GM19467 (cell line): Measurements from ENCODE around the gene CLEC4F.
"Not testable (repeated sequence)": the region's sequence is repeated elsewhere in the genome, so short reads cannot be mapped to it uniquely, and the experiment has no call there.

Source experiments
- ATAC-seq: cut with Tn5 transposase; IDR thresholded peaks from one replicate; pipeline ENCODE4 v1.9.1; 2021; ENCODE audit warnings: mild to moderate bottlenecking, moderate library complexity; ENCODE audit not compliant: unreplicated experiment

The CLEC4F gene

DNA sequence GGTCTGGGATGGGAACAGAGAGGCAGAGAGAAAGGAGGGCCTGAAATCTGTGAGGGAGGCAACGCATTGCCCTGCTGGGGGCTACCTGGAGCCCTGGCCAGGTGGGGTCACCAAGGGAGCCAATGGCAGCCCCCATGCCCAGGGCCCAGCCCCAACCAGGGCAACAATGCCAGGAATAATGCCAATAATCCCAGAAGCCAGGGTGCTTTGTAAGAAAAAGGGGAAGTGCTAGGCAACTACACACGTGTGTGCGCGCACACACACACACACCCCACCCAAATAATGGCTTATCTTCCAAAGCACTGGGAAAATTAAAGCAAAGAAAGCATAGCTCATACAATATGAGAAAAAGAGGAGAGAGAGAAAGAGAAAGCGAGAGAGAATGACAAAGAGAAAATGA lies 7.0 kb upstream of the CLEC4F start:
- ATAC-seq, result no peak

DNA sequence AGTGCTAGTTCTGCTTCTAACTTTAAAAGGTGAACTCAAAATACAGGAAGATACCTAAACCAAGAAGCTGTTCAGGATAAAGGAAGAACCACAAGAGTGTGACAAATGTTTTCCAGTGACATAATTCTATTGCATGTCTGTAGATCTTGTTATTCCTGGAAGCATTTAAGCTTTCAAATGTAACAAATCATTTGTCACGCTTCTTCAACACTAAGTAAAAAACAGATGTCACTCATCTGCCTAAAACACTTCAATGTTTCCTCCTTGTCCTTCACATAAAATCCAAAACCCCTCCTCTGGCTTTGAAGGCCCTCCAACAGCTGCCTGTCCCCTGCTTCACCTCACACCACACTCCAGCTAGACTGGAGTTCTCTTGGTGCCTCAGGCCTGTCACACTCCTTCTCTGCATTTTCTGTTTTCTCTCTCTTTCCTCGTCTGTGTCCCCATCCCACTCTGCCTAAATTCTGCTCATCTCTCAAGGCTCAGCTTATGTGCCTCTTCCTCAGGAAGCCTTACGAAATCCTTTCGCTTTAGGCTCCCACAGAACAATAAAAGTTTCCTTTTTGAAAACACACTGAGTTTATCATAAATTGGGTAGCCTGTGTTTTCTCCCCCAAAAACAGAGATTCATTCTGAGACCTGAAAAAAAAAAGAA lies 6.4 kb upstream of the CLEC4F start:
- no peak for ATAC-seq

DNA sequence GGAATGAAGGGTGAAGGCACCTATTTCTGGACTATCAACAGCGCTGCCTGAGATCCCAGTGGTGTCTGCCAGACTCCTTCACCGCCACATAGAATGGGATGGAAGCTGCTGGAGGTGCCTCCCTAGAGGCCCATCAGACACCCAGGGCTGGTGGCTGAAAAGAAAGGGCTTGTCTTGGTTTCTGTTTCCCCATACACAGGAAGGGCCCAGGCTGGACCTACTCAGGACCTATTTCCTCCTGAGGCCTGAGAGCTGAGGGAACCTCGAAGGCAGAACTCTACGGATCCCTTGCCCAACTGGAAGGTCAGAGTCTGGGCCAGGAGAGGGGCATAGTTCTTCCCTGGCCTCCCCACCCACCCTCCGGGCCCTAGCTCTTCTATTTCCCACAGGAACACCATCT lies 2.9 kb upstream of the CLEC4F start:
- no peak for ATAC-seq

DNA sequence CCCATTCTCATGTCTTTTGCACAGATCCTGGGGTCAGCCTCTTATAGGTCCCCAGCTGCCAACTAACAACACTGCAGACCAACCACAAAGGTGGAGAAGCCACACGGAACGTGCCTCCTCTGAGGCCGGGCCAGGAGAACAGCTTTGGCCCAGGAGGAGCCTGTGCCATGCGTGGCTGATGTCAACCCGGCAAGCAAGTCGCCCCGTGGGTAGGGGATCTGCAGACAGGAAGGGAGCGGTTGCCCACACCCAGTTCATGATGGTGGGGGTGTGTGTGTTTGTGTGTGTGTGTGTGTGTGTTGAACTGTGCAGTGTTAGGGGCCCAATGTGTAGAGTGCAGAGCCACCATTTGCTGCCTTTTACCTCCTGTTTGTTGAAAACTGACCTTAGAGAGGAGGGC lies 2.4 kb upstream of the CLEC4F start:
- ATAC-seq, result no peak

DNA sequence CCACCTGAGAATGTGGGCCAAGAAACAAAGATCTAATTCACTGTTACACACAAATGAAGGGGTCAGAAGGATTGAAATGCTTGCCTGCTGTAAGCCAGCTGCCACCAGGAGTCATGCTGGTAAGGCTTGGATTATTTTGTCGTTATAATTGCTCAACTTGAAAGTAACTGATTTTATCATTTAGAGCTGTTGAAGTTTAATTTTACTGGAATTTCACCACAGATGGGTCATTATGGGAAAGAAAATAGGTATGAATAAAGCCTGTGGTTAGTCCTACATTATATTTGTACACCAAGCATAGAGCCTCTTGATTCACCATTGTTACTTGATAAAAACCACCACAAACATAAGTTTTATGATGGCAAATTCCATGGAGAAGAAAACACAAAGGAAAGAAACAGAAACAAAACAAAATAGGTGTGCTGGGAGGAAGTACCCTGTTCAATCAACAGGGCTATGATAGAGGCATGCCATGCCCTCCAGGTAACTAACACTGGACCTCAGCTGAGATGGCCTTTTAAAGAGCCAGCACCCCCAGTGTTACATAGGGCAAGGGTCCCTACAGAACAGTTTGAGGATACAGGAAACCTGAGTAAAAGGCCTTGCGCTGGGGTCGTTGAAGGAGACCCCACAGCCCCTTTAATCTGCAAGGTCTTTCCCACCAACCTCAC lies 3.0 kb downstream of the CLEC4F start:
- no peak for ATAC-seq

DNA sequence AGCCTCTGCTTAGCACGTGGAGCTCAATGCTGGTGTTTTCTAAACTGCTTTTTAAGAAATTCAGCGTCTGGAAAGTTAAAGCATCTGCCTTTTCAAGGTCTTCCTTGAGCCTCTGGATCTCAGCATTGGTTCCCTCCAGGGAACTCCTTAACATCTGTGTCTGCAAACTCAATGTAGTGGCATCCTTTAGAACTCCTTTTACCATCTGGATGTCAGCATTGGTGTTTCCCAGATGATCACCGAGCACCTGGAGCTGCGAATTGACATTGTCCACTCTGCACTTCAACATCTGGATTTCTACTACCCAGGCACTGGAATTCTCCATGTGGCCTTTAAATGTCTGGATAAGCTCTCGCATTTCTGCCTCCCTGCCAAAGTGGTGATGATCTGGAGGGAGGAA lies 3.7 kb downstream of the CLEC4F start:
- ATAC-seq, result no peak

DNA sequence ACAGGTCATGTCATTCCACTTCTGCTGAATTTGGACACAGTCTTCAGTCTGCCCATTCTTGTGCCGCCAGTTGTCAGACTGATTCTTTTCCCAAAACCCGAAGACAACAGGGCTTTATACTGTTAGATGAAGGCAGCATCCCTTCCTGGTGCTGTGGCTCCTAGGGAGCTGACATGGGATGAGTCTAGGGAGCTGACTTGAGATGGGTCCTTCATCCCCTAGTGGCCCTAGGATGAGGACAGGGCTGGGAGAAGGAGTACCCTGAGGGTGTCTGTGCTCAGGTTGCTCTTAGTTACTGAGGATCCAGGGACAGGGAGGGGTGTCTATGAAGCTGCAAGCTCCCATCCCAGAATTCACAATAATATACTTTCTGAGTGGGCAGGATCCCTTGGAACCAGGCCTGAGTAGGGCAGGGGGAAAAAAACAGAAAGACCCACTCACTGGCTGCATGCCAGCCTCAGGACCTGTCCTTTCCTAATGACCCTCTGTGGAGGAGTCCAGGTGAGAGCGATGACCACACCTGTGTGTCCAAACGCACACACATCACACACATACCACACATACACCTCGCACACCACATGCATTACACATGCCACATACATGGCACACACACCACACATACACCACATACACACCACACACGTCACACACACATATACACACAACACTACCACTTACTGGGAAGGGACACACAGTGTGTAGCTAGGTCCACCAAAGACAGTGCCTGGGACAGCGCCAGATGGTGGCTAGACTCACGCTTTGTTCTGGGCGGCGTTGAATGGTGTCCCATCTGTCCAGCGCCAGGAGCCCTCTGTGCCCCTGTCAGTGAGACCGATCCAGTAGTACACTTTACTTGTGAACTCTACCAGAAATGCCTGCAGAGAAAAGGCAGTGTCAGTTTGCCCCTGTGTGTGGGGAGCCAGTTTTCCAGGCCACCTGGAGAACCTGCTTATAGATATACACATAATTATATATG lies 11.1 kb downstream of the CLEC4F start:
- no peak for ATAC-seq

DNA sequence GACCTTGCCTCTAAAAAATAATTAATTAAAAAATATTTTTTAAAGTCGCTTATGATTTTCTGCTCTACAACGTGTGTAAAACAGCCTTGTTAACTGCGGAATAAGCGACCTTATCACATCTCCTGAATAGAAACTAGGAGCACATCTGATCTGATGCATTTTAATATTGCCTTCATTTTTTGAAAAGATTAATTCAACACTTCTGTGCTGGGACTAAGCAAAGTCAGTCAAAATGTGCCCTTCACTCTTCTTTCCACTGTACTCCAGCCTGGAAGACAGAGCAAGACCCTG lies 12.6 kb downstream of the CLEC4F start:
- ATAC-seq, result no peak

DNA sequence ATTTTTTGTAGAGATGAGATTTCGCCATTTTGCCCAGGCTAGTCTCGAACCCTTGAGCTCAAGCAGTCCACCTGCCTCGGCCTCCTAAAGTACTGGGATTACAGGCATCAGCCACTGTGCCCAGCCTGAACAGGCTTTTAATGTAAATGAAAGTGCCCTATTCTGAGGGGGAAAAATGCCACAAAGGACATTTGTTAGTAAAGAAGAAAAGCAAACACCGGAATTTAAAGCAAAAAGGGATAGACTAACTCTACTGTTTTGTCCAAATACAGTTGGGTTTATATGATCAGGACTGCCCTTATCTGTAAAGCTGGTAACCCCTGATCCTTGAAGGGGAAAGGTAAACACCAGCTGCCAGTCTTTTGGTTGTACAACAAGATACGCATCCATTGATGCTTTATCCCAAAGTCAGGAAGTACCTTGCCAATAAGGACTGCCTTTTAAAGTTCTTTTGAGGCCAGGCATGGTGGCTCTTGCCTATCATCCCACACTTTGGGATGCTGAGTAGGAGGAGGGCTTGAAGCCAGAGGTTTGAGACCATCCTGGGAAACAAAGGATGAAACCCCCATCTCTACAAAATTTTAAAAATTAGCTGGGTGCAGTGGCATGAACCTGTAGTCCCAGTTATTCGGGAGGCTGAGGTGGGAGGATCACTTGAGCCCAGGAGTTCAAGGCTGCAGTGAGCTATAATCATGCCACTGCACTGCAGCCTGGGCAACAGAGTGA lies 13.1 kb downstream of the CLEC4F start:
- no peak for ATAC-seq

DNA sequence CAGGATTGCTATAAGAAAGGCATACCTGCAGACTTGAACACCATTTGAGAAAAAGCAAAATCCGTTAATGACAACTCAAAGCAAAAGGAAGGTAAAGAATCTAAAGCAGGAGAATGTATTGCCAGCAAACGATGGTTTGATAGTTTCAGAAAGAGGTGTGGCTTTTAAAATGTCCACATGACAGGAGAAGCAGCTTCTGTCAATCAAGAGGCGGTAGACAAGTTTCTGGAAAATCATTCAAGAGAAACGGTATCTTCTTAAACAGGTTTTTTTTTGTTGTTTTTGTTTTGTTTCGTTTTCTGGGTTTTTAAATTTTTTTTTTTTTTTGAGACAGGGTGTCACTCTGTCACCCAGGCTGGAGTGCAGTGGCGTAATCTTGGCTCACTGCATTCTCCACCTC lies 13.8 kb downstream of the CLEC4F start:
- no peak for ATAC-seq

DNA sequence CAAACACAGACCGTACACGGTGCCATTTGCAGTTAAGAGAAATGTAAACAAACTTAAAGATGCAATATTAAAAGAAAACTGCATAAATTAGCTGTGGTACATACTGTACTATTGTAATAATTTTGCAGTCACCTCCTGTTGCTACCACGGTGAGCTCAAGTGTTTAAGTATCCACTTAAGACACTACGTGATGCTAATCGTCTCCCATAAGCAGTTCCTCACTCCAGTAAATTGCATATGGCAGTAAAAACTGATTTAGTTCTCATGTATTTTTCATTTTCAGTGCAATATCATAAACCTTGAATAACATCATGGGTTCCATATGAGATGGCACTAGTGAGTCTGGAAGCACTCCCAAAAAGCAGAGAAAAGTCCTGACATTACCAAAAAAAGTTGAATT lies 14.4 kb downstream of the CLEC4F start:
- ATAC-seq, result no peak

DNA sequence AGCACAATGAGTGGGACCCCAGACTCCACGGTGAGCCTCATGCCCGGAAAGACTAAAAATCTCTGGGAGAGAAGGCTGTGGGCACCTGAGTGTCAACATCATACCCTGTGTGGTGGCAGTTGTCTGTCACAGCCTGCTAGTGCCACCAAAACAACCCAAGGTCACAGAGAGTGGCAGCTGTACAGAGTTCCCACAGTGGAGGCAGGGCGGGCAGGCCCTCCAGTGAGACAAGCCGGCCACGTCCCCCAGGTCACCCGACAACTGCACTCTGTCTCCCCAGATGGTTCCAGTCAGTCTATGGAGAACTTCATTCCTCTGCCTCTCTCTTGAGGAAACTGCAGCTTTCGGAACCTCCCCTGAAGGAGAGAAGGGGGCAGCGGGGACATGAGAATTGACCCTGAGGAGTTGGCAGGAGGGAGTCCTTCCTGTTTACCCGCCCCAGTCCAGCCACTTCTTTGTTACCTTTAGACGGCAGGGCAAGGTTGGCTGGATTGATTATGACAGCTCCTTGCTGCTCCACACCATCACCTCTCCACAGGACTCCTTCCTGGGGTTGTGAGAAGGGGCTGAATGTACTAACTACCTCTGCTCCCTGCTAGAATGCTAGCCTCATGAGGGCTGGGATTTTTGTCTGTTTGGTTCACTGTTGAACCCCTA lies 18.7 kb downstream of the CLEC4F start:
- ATAC-seq, result no peak

DNA sequence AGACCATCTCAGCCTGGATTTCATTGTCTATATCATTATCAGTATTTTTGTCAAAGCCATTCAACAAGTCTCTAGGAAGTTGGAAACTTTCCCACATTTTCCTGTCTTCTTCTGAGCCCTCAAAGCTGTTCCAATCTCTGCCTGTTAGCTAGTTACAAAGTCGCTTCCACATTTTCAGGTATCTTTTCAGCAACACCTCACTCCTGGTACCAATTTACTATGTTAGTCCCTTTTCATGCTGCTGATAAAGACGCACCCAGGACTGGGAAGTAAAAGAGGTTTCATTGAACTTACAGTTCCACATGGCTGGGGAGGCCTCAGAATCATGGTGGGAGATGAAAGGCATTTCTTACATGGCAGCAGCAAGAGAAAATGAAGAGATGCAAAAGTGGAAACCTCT lies 20.7 kb downstream of the CLEC4F start:
- ATAC-seq, result no peak

DNA sequence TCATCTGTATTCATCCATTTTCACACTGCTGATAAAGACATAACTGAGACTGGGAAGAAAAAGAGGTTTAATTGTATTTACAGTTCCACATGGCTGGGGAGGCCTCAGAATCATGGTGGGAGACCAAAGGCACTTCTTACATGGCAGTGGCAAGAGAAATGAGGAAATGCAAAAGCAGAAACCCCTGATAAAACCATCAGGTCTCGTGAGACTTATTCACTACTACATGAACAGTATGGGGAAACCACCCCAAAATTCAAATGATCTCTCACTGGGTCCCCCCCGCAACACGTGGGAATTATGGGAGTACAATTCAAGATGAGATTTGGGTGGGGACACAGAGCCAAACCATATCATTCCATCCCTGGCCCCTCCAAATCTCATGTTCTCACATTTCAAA lies 22.4 kb downstream of the CLEC4F start:
- not testable (repeated sequence) for ATAC-seq

DNA sequence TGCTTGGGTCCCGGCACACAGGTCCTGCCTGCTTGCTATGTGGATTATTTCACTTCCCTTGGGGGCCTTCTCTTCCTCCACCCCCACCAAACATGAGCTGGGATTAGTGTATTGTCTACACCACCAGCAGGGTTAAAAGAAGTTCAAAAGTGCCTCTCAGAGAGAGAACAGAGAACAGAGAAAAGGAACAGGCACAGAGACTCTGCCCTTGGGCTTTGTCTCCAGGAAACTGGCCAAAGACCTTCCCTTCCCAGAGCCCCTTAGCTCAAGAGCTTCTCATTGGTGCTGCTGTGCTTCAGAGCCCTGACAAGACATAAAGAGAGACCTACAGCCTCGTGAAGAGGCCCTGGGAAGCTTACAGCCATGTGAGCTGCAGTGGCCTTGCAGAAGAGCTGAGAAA lies 22.9 kb downstream of the CLEC4F start:
- ATAC-seq, result no peak

DNA sequence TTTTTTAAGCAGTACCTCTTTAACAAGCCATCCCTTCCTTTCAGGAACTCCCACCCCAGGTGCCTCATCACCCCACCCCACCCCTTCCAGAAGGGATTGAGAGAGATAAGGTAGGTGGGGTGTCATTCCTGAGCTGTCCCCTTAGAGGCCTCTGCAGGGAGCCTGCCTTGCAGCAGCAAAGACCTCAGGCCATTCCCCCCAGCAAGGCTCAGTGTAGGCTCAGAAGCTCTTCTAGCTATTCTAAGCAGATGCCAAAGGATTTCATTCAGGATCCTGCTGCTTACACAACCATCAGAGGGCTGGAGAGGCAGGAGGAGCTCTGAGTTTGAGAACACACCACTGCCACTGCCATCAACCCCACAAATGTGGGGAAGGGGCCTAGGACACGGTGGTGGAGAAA lies 24.1 kb downstream of the CLEC4F start:
- ATAC-seq, result no peak

DNA sequence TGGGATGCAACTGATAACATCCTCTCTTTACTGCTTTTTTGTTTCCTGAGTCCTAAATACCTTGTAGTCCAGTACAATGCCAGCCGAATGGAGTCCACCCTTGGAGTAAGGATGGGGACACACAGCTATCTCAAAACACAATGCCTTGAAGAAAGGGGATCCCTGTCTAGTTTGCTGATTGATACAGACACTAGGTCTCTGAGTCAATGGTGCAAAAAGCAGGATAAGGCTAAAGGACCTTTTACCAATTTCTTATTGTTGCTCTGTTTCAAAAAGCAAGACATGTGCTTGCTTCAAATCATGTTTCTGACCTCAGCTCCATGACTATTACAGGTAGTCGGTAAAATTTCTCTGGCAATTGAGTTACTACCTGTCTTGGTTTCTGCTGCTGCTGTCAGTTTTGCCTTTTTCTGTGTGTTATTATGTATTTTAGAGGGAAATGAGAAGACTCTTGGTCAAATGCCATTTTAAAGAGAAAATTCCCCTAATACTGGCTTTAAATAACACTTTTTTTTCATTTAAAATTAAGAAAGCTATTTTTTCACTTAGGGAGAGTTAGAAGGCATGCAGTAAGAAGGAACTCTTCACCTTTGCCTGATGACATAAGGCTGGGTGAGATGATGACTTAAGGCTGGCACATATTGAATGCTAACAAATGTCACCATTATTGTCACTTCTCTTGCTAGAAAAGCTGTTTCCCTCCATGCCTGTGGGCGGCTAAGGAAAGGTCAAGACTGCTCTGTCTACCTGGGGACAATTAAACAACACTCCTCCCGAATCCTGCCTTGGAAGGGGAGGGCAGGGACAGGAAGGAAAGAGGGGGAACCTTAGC lies 25.0 kb downstream of the CLEC4F start:
- no peak for ATAC-seq

DNA sequence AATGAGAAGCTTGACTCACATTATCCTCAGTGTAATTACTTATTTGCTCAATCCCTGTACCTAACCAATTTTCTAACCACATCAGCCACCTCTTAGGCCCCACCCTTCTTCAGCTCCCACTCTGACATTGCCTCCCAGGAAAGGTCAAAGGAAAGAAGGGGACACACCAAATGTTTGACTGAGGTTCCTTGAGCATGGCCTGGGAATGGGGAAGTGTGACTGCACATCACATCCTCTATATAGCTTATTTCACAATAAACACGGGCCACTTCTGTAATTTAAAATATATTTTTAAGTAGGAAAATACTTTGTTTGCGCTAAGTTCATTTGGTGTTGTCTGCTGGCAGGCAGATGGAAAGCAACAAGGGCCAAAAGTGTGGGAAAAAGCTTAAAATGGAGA lies 26.9 kb downstream of the CLEC4F start:
- ATAC-seq, result no peak

DNA sequence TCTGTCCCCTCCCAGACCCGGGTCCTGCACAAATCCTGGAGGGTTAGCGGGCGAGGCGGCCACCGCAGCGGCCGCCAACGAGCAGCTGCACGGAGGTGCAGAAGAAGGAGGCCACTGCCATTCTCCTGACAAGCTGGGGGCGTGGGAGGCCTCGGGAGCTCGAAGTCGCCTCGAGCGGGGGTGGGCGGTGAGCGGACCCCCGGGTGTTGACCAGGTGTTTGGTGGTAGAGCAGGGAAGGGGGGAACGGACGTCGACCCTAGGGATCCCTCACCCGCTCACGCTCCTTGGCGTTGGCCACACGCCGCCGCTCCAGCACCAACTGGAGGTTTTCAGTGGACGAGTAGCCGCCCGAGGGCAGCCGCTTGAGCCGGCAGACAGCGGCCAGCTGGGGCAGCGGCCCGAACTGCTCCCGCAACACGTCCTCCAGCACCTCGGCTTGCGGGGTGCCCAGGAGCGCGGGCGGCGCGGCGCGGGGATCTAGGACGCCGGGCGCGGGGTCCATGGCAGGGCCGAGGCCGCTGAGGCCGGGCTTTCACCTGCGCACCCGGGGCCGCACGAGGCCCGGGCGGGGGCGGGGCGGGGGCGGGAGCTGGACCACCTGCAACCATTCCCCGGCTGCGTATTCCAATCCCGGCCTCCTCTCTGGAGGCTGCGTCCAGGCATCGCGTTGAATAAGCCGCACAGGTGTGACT lies 30.1 kb downstream of the CLEC4F start, which contains the start of gene FIGLA:
FIGLA (minus strand) TSS at position 508 of the 693 bp plus-strand sequence; CDS start at position 503, 5 bp downstream.
- no peak for ATAC-seq
